Measurements from ENCODE around the gene TECTA. TPM values are rescaled to one million over a fixed set of nuclear protein-coding genes. Genes with fewer than 3 reads are reported as not detected.

TECTA gene
- total and polyA plus RNA-seq, 11 donors = 0.42 to 1.3 (median 0.95) TPM

- DNase-seq (no peak), ATAC-seq (no peak)
- Histone ChIP-seq H3K4me3 (no peak overlapping the region), H3K9me3 (no peaks in the 10 kb centered on the region), H3K27me3 (no peaks in the 10 kb centered on the region), H3K27ac (no peak overlapping the region), H3K36me3 (no peaks in the 10 kb centered on the region), H3K4me1 (peaks cover 0 to 7% (median 0%) of the 10 kb centered on the region in 12 donors)
- WGBS, 4 donors = 91 to 96% (median 93%) methylated on average over 2 of the region's 2 CpGs
- intact Hi-C loops (cut with DNase I) = no loop called here
- no peak for TF ChIP-seq CTCF (IDR thresholded peaks at IDR 0.05)
Measured at GRCh38 chr11:121149116-121149515, 48.1 kb downstream of the TECTA start.

- WGBS, 4 donors = 71 to 98% (median 96%) methylated on average over 4 of the region's 4 CpGs
- no peak for ATAC-seq
Measured at GRCh38 chr11:121151207-121151688, 50.2 kb downstream of the TECTA start.

GRCh38 chr11:121152764-121153163, 51.7 kb downstream of the TECTA start:
- H3K36me3 ChIP-seq = no peaks in the 10 kb centered on the region
- no peak for TF ChIP-seq POLR2A (IDR thresholded peaks at IDR 0.05)
- TF ChIP-seq CTCF (IDR thresholded peaks at IDR 0.05) = no peak
- no peak overlapping the region for H3K4me3 ChIP-seq
- DNase-seq = no peak
- no peak for ATAC-seq
- H3K4me1 ChIP-seq = no peaks in the 10 kb centered on the region
- WGBS, 4 donors = 94 to 98% (median 95%) methylated on average over 19 of the region's 19 CpGs
- intact Hi-C loops (cut with DNase I) = no loop called here
- no peak overlapping the region for H3K27ac ChIP-seq
- H3K27me3 ChIP-seq = no peaks in the 10 kb centered on the region
- H3K9me3 ChIP-seq = no peaks in the 10 kb centered on the region

More at GRCh38 chr11:121151207-121151688, 50.2 kb downstream of the TECTA start:
- Histone ChIP-seq H3K27ac (no peak overlapping the region), H3K27me3 (no peaks in the 10 kb centered on the region), H3K4me1 (no peaks in the 10 kb centered on the region), H3K36me3 (no peaks in the 10 kb centered on the region), H3K9me3 (no peaks in the 10 kb centered on the region), H3K4me3 (no peak overlapping the region)
- DNase-seq = no peak
- intact Hi-C loops (cut with DNase I) = no loop called here
- no peak for TF ChIP-seq POLR2A (IDR thresholded peaks at IDR 0.05)
- TF ChIP-seq CTCF (IDR thresholded peaks at IDR 0.05) = no peak

GRCh38 chr11:121153472-121153871, 52.4 kb downstream of the TECTA start:
- no peak overlapping the region for H3K4me3 ChIP-seq
- TF ChIP-seq POLR2A (IDR thresholded peaks at IDR 0.05) = no peak
- TF ChIP-seq CTCF (IDR thresholded peaks at IDR 0.05) = no peak
- 73 to 85% (median 83%) methylated on average over 8 of the region's 8 CpGs for WGBS, 4 donors
- no peaks in the 10 kb centered on the region for H3K36me3 ChIP-seq
- ATAC-seq = no peak
- intact Hi-C loops (cut with DNase I) = no loop called here
- H3K27me3 ChIP-seq = no peaks in the 10 kb centered on the region
- H3K4me1 ChIP-seq = no peaks in the 10 kb centered on the region
- no peak overlapping the region for H3K27ac ChIP-seq
- DNase-seq = no peak
- no peaks in the 10 kb centered on the region for H3K9me3 ChIP-seq

Data from heart left ventricle (tissue), 16 donors.